HG03460 (cell line): ENCODE results near the gene THRSP.
A peak's percentile ranks its signal among the peaks of the same experiment; 100 is the strongest.
"Not testable (repeated sequence)": the region's sequence is repeated elsewhere in the genome, so short reads cannot be mapped to it uniquely, and the experiment has no call there.

ENCODE experiments used
- ATAC-seq: cut with Tn5 transposase; IDR thresholded peaks from one replicate; pipeline ENCODE4 v1.9.1; 2021; ENCODE audit not compliant: unreplicated experiment

The THRSP gene

GRCh38 chr11:78063440-78064181 lies at the start of gene THRSP:
Gene THRSP (plus strand): TSS chr11:78063861. CDS start chr11:78063882, 21 bp downstream.
- no peak for ATAC-seq

- ATAC-seq, result not testable (repeated sequence)
Measured at GRCh38 chr11:78014937-78015520, 48.6 kb upstream of the THRSP start.

- ATAC-seq, result no peak
Measured at GRCh38 chr11:78015878-78016277, 47.8 kb upstream of the THRSP start.

GRCh38 chr11:78019808-78020207 lies 43.9 kb upstream of the THRSP start:
- no peak for ATAC-seq

GRCh38 chr11:78020246-78020645 lies 43.4 kb upstream of the THRSP start:
- ATAC-seq, result no peak

- no peak for ATAC-seq
Measured at GRCh38 chr11:78021611-78022010, 42.0 kb upstream of the THRSP start.

GRCh38 chr11:78022397-78023396 lies 41.0 kb upstream of the THRSP start, which contains the start of gene KCTD14:
Gene KCTD14 (minus strand): TSS chr11:78023276. CDS start chr11:78023249, 27 bp downstream.
- ATAC-seq, result no peak

- no peak for ATAC-seq
Measured at GRCh38 chr11:78023426-78023825, 40.2 kb upstream of the THRSP start.

- ATAC-seq, result no peak
Measured at GRCh38 chr11:78025378-78025777, 38.3 kb upstream of the THRSP start.

GRCh38 chr11:78027759-78028158 lies 35.9 kb upstream of the THRSP start:
- ATAC-seq, result no peak

- not testable (repeated sequence) for ATAC-seq
Measured at GRCh38 chr11:78028423-78028822, 35.2 kb upstream of the THRSP start.

GRCh38 chr11:78030429-78031325 lies 33.0 kb upstream of the THRSP start:
- no peak for ATAC-seq

- peak; percentile 95 for ATAC-seq
Measured at GRCh38 chr11:78031629-78032028, 32.0 kb upstream of the THRSP start.

GRCh38 chr11:78032090-78032489 lies 31.6 kb upstream of the THRSP start:
- ATAC-seq, result no peak

- no peak for ATAC-seq
Measured at GRCh38 chr11:78033040-78033439, 30.6 kb upstream of the THRSP start.

- ATAC-seq, result no peak
Measured at GRCh38 chr11:78034623-78035022, 29.0 kb upstream of the THRSP start.

- ATAC-seq, result no peak
Measured at GRCh38 chr11:78036313-78036712, 27.3 kb upstream of the THRSP start.

GRCh38 chr11:78037056-78037455 lies 26.6 kb upstream of the THRSP start:
- no peak for ATAC-seq

- ATAC-seq, result no peak
Measured at GRCh38 chr11:78037825-78038620, 25.6 kb upstream of the THRSP start.
